T-helper 17 cell (primary cell): ENCODE measurements around the gene AXIN1. TPM values are rescaled to one million over a fixed set of nuclear protein-coding genes. Genes with fewer than 3 reads are reported as not detected.
"Not testable (repeated sequence)": the region's sequence is repeated elsewhere in the genome, so short reads cannot be mapped to it uniquely, and the experiment has no call there.

Experiments
- ATAC-seq: fragments of 150-1000 bp; cut with Tn5 transposase; 2 replicates; pipeline ENCODE4 v1.10.0; 2021; ENCODE audit warnings: mild to moderate bottlenecking, moderate library complexity
- DNase-seq, 3 donors: peaks; one replicate each; pipeline versions ENCODE4 v3.0.0 to v3.0.0-alpha.2; 2020 to 2021
- H3K9me3 ChIP-seq: one replicate; pipeline ENCODE4 v1.7.0; 2013; ENCODE audit warnings: low read length, mild to moderate bottlenecking; ENCODE audit not compliant: control insufficient read depth, poor library complexity, severe bottlenecking
- H3K27ac Mint-ChIP-seq: one replicate; pipeline ENCODE4 v1.8.0; 2022; ENCODE audit warnings: mild to moderate bottlenecking, moderate library complexity, mixed read lengths
- H3K27me3 Mint-ChIP-seq: one replicate; pipeline ENCODE4 v1.8.0; 2022; ENCODE audit warnings: mixed read lengths
- H3K36me3 Mint-ChIP-seq: one replicate; pipeline ENCODE4 v1.8.0; 2022; ENCODE audit warnings: low read depth, mixed read lengths
- H3K4me1 Mint-ChIP-seq: one replicate; pipeline ENCODE4 v1.8.0; 2022; ENCODE audit warnings: mild to moderate bottlenecking, mixed read lengths
- H3K4me3 Mint-ChIP-seq: one replicate; pipeline ENCODE4 v1.8.0; 2022; ENCODE audit warnings: mild to moderate bottlenecking, moderate library complexity, mixed read lengths
- total RNA-seq, 4 donors: library from RNA in 2 of 4; stranded (reverse) in 2 of 4; gene quantifications; one replicate each; pipeline ENCODE4 v1.2.3 and lab custom pipeline; 2022 to 2026

The AXIN1 gene
- total RNA-seq, 2 donors from 2014 or later = 38.9 to 42.5 TPM

DNA sequence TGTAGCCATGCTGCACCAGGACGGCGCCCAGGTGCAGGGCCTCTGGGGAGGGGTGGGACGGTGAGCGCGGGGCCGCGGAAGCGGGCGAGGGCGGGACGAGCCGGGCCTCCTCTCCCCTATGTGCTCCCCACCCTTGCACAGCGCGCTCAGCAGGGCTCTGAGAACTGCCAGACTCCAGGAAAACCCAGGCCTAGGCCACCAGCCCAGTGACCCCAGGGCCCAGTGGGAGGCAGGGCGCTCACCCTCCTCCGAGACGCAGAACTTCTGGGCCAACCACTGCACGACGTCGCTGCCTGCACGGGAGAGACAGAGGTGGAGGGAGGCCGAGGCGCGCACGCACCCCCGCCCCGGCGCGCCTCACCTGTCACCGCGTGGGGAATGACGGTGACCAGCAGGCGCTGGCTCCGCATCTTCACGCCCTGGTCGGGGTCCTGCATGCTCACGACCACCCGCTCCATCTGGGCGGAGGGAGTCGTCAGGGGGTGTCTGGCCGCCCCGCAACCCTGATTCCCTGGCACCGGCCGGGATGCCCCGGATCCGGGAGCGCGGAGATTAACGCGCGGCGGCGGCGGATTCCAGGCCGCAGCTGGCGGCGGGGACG is 77.4 kb downstream of the AXIN1 start:
- H3K9me3 ChIP-seq = no peaks in the 10 kb centered on the region
- H3K27ac Mint-ChIP-seq = no peak overlapping the region
- H3K27me3 Mint-ChIP-seq = peaks cover 7% of the 10 kb centered on the region
- H3K36me3 Mint-ChIP-seq = no peaks in the 10 kb centered on the region
- DNase-seq (no peak), ATAC-seq (peak; percentile 28)
- peaks cover 2% of the 10 kb centered on the region for H3K4me1 Mint-ChIP-seq
- peak overlapping the region; percentile 70 for H3K4me3 Mint-ChIP-seq

DNA sequence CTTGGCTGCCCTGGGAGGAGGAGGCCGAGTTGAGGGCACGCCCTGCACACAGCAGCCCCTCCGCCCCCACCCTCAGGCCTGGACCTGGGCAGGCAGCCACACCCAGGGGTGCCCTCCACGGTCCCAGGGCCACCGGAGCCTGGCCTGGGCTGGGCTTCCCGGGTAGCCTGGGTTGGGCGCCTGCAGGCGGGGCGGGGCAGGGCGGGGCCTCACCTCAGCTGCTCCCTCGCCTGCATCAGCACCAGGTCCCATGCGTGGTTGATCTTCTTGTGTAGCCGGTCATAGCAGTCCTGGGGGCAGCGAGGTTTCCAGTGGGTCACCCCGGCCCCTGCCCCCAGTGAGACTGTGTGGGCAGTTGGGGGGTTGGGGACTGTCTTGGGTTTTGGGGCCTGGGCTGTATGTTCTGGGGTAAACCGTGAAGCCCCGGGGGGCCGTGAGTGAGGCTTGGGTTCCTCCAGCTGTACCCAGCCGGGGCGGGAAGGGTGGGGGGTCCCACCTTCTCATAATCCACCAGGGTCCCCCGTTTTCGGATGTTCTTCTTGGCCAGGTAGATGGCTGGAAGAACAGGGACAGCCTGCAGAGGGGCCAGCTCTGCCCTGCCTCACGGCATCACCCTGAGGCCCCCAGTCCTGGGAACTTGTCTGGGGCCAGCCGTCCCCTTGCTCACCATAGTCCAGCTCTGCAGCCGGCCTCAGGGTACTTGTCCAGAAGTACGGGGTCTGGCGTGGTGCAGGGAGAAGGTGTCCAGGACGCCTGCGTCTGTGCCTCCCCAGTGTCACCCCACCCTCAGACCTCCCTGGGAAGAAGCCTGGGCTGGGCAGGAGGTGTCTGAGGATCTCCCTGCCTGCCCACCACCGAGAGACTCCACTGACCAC is 78.7 kb downstream of the AXIN1 start:
- ATAC-seq = no peak
- no peak for DNase-seq
- peaks cover 1% of the 10 kb centered on the region for H3K4me1 Mint-ChIP-seq

DNA sequence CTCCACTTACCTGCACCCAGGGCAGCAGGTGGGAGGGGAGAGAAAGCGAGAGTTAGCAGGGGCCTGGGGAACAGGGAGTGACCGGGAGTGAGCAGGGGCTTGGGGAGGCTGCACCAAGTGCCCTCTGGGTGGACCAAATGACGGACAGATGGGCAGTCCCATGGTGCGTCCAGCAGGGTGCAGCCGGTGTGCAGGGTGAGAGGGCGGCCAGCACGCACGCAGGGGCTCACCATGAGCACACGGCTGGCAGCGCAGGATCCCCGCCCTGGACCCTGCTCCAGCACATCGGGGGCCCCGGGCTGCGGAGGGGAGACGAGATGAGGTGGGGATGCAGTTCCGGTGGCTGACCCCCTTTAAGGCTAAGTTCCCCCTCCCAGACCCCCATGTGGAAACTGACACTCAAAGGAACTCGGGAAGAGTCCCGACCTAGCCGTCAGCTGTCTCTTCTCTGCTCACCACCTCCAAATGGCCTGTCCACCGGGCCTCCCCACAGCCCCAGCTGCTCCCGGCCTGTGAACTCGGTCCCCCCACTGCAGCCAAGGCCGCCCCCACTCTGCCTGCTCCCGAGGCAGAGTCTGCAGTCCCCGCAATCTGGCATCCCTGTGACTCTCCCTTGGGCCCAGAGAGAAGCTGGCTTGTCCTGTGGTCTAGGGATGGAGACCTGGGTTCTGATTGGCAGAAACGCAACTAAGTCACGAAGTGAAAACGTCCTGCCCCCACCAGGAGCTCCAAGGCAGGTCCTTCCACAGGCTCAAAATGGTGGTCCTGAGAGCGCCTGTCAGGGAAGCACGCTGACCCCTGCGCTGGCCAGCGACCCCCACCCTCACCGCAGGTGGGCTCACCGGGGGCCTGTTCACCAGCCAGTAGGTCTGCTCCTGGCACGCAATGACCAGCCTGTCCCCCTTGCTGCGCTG is 79.6 kb downstream of the AXIN1 start:
- H3K4me1 Mint-ChIP-seq = no peaks in the 10 kb centered on the region
- DNase-seq (no peak), ATAC-seq (no peak)
- no peaks in the 10 kb centered on the region for H3K36me3 Mint-ChIP-seq
- peaks cover 7% of the 10 kb centered on the region for H3K27me3 Mint-ChIP-seq
- H3K9me3 ChIP-seq = no peaks in the 10 kb centered on the region
- H3K4me3 Mint-ChIP-seq = no peak overlapping the region
- no peak overlapping the region for H3K27ac Mint-ChIP-seq

More for the DNA sequence above, 78.7 kb downstream of the AXIN1 start:
- no peaks in the 10 kb centered on the region for H3K36me3 Mint-ChIP-seq
- H3K27ac Mint-ChIP-seq = no peak overlapping the region
- H3K27me3 Mint-ChIP-seq = peaks cover 7% of the 10 kb centered on the region
- H3K9me3 ChIP-seq = no peaks in the 10 kb centered on the region
- no peak overlapping the region for H3K4me3 Mint-ChIP-seq

DNA sequence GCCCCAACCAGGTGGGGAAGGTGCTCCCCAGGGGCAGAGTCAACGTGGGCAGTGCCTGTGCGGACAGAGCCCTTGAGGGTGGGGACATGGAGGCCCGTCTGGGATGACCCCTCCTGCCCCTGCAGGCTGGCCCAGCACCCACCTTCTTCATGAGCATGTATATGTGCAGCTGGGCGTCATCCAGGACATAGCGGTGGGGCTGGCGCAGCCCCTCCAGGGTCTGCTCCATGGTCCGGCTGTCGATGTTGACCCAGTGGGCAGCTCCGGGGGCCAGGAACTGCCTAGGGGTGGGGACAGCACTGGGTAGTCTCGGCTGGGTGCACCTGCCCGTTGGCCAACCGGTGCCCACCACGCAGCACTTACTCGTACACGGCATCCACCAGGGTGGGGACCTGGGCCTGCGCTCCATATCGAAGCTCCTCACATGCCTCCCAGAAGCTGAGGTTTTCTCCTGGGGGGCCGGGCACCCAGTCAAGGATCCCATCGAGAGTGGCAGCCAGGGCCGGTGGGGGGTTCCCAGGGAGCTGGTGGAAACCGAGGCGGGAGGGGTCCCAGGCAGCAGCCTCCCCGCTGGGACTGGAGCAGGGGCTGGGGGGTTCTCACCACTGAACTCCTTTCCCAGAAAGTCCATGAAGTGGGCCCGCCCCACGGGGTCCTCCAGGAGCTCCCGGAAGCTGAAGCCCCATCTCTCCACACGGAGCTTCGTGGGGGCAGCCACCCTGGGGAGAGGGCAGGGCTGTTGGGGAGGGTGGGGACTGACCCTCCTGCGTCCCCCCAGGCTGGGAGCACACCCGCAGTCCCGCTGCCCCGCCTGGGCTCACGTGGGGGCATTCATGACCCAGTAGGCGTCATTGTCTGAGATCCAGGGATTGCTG is 81.9 kb downstream of the AXIN1 start:
- ATAC-seq (no peak), DNase-seq (no peak)
- Mint-ChIP-seq H3K27ac (no peak overlapping the region), H3K4me3 (no peak overlapping the region), H3K36me3 (no peaks in the 10 kb centered on the region), H3K4me1 (peaks cover 2% of the 10 kb centered on the region), H3K27me3 (no peaks in the 10 kb centered on the region)
- H3K9me3 ChIP-seq = no peaks in the 10 kb centered on the region

DNA sequence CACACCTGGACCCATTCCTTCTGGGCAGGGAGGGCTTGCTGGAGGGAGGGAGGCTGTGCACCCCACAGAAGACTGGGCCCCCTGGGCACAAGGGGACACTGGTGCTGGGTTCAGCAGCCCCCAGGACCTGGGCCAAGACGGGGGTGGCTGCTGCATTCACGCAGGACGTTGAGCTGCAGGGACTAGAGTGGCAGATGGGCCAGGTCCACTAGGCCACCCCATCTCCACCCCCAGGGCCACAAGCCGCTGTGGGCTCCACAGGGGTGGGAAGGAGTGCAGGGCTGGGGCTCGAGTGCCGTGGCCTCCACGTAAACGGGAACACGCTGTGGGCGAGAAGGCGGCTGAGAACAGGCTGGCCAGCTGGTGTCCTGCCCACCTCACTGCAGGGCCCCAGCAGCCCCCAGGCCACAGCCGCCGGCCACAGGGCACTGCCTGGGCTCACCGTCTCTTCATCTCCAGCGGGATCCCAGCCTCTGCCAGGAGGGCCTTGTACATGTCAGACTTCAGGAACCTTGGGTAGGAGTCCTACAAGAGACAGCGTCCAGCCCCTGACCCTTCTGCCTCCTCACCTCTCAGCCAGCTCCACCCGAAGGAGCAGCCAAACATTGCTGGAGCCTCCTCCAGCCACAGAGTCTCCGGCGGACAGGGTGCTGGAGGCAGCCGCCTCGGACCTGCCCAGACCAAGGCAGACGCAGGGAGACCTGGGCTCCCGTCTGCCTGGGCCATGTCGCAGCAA is 83.3 kb downstream of the AXIN1 start:
- Mint-ChIP-seq H3K27ac (no peak overlapping the region), H3K4me3 (no peak overlapping the region), H3K4me1 (peaks cover 2% of the 10 kb centered on the region), H3K36me3 (no peaks in the 10 kb centered on the region), H3K27me3 (no peaks in the 10 kb centered on the region)
- no peak for ATAC-seq
- no peaks in the 10 kb centered on the region for H3K9me3 ChIP-seq
- DNase-seq = no peak

DNA sequence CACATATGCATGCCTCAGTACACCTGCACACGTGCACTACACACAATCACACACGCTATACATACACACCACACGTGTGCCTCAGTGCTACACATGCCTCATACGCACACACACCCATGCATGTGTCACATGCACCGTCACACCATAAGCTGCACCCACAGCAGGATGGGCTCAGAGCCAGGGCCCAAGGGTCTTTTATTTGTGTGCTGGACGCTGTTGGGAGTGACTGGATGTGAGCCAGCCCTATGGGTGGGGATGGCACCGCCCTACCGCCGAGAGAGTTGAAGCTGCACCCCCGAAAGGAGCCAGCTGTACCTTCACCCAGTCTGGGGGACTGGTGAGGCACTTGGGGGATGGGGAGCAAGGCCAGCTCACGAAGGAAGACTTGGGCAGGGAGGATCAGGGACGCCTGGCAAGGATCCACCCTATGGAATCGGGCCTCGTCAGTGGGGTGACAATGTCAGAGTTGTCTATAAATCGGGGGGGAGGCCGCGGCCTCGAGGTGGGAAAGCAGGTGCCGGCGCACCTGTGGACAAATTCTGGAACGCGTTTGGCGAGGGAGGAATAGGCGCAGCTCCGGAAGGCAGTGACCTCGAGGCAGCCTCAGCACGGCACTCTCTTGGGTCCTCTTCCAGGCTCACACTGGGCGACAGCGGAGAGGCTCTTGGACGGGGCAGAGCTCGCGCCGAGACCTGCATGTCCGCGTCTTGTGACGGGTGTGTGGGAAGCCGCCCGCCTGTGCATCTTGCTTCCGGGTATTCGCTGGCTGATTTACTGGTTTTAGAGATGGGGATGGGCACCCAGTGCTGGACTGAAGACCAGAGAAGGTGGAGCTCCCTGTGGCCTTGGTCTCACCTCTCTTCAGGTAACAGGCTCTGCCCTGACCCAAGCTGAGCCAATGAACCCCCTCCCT is 84.1 kb downstream of the AXIN1 start:
- H3K27ac Mint-ChIP-seq = no peak overlapping the region
- no peak for ATAC-seq
- no peaks in the 10 kb centered on the region for H3K36me3 Mint-ChIP-seq
- no peaks in the 10 kb centered on the region for H3K27me3 Mint-ChIP-seq
- H3K9me3 ChIP-seq = no peaks in the 10 kb centered on the region
- no peak overlapping the region for H3K4me3 Mint-ChIP-seq
- peaks cover 2% of the 10 kb centered on the region for H3K4me1 Mint-ChIP-seq
- no peak for DNase-seq

DNA sequence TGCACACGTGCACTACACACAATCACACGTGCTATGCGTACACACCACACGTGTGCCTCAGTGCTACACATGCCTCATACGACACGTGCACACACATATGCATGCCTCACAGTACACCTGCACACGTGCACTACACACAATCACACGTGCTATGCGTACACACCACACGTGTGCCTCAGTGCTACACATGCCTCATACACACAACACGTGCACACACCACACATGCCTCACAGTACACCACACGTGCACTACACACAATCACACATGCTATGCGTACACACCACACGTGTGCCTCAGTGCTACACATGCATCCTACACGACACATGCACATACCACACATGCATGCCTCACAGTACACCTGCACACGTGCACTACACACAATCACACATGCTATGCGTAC is 85.0 kb downstream of the AXIN1 start:
- not testable (repeated sequence) for H3K36me3 Mint-ChIP-seq, H3K4me3 Mint-ChIP-seq, H3K9me3 ChIP-seq, H3K27me3 Mint-ChIP-seq, H3K27ac Mint-ChIP-seq, H3K4me1 Mint-ChIP-seq, DNase-seq, ATAC-seq

DNA sequence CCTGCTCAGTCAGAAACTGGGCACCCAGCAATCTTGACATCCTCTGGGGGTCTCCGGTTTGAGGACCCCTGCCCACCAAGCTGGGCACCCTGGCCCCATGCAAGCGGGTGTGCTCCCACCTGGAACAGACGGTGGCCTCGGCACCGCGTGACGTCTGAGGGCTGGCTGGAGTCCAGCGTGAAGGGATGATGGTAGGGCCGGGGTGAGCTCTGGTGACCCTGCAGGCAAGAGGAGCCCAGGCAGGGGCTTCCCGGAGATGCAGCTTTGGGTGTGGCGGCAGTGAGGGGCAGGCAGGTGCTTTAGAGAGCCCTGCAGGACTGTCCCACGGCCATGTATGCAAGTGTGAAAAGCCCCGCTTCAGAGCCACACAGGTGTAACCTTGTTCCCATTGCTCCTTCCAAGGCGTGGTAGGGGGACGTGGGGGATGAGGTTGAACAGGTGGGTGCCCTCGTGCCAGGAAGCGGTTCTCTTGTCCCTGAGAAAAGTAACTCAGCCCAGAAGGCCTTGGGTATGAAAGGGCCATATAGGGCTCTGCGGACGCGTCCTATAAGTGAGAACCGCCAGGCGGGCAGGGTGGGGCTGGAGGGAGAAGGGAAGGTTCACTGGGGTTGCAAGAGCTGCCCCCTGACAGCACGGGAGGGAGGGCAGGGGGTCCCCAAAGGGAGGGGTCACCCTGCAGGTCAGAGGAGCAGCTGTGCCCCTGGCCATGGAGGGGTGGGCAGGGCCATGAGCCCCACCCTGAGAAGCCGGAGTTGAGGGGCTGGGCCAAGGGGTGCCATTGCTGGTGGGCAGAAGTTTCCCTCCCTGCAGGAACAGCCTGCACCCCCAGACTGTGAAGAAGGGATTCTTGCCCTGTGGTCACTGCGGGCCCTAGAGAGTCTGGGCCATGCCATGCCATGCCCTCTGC is 86.0 kb downstream of the AXIN1 start:
- Mint-ChIP-seq H3K4me1 (peaks cover 2% of the 10 kb centered on the region), H3K4me3 (no peak overlapping the region), H3K27me3 (no peaks in the 10 kb centered on the region), H3K36me3 (peaks cover 5% of the 10 kb centered on the region), H3K27ac (no peak overlapping the region)
- ATAC-seq (no peak), DNase-seq (no peak)
- no peaks in the 10 kb centered on the region for H3K9me3 ChIP-seq

DNA sequence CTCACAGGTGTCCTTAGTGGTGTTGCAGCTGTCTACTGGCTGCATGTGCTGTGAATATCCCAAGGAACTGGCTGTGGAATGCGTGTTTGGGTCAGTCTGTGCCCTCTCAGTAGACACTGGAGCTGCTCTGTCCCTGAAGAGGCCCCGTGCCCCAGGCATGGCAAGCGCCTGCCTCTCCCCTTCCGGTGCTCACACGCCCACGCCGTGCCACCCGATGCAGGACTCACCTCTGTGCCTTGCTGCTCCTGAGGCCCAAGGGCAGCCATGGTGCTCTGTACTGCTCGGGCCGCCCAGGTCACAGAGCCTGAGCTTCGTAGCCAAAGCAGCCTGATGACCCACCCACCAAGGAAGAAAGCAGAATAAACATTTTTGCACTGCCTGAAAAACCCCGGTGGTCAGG is 86.8 kb downstream of the AXIN1 start:
- no peak for ATAC-seq
- Mint-ChIP-seq H3K27ac (no peak overlapping the region), H3K36me3 (peaks cover 5% of the 10 kb centered on the region), H3K4me3 (no peak overlapping the region), H3K27me3 (no peaks in the 10 kb centered on the region), H3K4me1 (peaks cover 2% of the 10 kb centered on the region)
- H3K9me3 ChIP-seq = no peaks in the 10 kb centered on the region
- no peak for DNase-seq

DNA sequence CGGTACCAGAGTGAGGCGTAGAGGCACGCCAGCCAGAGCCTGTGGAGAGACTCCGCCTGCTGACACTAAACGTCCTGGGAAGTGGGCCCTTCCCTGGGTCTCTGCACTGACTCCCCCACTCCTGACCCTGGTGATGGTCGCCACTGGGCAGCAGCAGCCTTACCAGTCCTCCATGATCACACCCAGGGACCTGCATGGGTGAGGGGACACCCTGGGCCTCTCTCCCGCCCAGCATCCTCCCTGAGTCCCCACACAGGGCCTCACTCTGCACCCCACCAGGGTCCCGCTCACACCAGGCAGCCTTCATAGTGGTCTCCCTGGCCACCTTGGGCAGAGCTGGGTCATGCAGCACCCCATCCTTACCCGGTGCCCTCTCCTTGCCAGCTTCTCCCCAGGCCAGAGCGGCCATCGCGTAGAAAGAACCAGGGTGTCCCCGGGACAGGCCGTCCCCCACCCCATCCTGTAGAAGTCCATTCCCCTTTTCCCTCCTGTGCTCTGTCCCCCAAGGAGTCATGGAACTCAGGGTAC is 87.5 kb downstream of the AXIN1 start:
- Mint-ChIP-seq H3K27me3 (no peaks in the 10 kb centered on the region), H3K36me3 (peaks cover 5% of the 10 kb centered on the region), H3K4me1 (peaks cover 2% of the 10 kb centered on the region), H3K27ac (no peak overlapping the region), H3K4me3 (no peak overlapping the region)
- no peaks in the 10 kb centered on the region for H3K9me3 ChIP-seq
- DNase-seq (no peak), ATAC-seq (no peak)
